WERI-Rb-1 (cell line): ENCODE measurements around the gene SPACA9.
A peak's percentile ranks its signal among the peaks of the same experiment; 100 is the strongest.

ENCODE experiments used
- DNase-seq: peaks from one replicate; pipeline ENCODE4 v3.0.0-alpha.2; 2020
- H3K27ac ChIP-seq: fragments of 250-450 bp; sonication (Bioruptor Pico); 2 replicates; pipeline ENCODE4 v1.5.1; 2020; ENCODE audit warnings: mild to moderate bottlenecking, moderate library complexity
- H3K27me3 ChIP-seq: fragments of 250-450 bp; sonication (Bioruptor Pico); 2 replicates; pipeline ENCODE4 v1.5.1; 2021; ENCODE audit warnings: mild to moderate bottlenecking, low read depth, moderate library complexity; ENCODE audit not compliant: insufficient read depth, severe bottlenecking
- H3K36me3 ChIP-seq: fragments of 250-450 bp; sonication (Bioruptor Pico); 2 replicates; pipeline ENCODE4 v1.5.1; 2020; ENCODE audit warnings: mild to moderate bottlenecking, moderate library complexity
- H3K4me3 ChIP-seq: 2 replicates; pipeline ENCODE4 v1.5.1; 2011; ENCODE audit warnings: low read depth, mild to moderate bottlenecking, control low read depth, low read length
- H3K9me3 ChIP-seq: fragments of 250-450 bp; sonication (Bioruptor Pico); 2 replicates; pipeline ENCODE4 v1.5.1; 2021; ENCODE audit warnings: mild to moderate bottlenecking, moderate library complexity; ENCODE audit not compliant: severe bottlenecking
- TF ChIP-seq, protein P1 (sequence below): IDR thresholded peaks from 2 replicates; pipeline ENCODE4 v1.5.1; 2011; ENCODE audit warnings: low read depth, mild to moderate bottlenecking, control low read depth, inconsistent platforms, low read length

Gene SPACA9

DNA sequence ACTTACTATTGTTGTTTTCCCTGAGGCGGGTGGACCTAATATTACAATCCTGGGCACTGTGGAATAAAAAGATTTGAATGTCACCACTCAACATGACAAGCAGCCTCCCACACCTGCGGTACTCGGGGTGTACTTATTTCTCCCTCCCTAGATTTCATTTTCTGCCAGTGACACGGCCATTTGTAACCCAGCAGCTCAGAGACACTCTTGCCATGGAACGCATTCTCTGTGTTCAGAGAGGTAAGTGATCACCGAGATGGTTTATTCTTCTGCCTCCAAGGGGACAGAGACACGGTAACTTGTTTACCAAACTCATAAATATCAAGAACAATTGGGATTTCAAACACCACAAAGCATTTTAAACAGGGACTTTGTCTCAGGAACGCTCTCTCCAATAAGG lies 11.8 kb upstream of the SPACA9 start:
- DNase-seq = no peak
- H3K27ac ChIP-seq = no peak overlapping the region
- TF ChIP-seq, protein P1, sequence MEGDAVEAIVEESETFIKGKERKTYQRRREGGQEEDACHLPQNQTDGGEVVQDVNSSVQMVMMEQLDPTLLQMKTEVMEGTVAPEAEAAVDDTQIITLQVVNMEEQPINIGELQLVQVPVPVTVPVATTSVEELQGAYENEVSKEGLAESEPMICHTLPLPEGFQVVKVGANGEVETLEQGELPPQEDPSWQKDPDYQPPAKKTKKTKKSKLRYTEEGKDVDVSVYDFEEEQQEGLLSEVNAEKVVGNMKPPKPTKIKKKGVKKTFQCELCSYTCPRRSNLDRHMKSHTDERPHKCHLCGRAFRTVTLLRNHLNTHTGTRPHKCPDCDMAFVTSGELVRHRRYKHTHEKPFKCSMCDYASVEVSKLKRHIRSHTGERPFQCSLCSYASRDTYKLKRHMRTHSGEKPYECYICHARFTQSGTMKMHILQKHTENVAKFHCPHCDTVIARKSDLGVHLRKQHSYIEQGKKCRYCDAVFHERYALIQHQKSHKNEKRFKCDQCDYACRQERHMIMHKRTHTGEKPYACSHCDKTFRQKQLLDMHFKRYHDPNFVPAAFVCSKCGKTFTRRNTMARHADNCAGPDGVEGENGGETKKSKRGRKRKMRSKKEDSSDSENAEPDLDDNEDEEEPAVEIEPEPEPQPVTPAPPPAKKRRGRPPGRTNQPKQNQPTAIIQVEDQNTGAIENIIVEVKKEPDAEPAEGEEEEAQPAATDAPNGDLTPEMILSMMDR = no peak
- H3K27me3 ChIP-seq = no peaks in the 10 kb centered on the region
- H3K4me3 ChIP-seq = no peak overlapping the region
- H3K9me3 ChIP-seq = no peaks in the 10 kb centered on the region
- no peaks in the 10 kb centered on the region for H3K36me3 ChIP-seq

DNA sequence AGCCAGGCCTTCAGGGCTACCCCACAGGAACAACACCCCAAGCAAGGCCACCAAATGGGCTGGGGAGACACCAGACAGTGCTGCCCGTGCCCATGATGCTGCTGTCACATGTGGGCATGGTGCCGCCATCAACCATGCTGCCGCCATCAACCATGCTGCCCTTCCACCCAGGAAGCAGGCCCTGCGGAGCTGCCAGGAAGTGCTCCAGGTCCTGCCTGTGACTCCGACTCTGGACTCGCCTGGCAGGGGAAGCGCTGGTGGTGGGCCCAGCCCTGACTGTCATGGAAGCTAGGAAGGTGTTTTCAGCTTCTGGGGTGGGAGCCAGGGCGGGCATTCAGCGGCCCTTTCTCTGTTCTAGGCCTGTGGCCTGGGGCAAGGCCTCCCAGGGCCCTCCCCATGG lies 9.4 kb upstream of the SPACA9 start:
- TF ChIP-seq, protein P1 = no peak
- Histone ChIP-seq H3K9me3 (no peaks in the 10 kb centered on the region), H3K27me3 (no peaks in the 10 kb centered on the region), H3K27ac (no peak overlapping the region), H3K36me3 (no peaks in the 10 kb centered on the region), H3K4me3 (no peak overlapping the region)
- no peak for DNase-seq

GRCh38 chr9:132873403-132873802 lies 5.3 kb upstream of the SPACA9 start:
- Histone ChIP-seq H3K27ac (no peak overlapping the region), H3K27me3 (peaks cover 9% of the 10 kb centered on the region), H3K9me3 (no peaks in the 10 kb centered on the region), H3K36me3 (peaks cover 6% of the 10 kb centered on the region), H3K4me3 (no peak overlapping the region)
- TF ChIP-seq, protein P1 = no peak
- no peak for DNase-seq

- no peaks in the 10 kb centered on the region for H3K9me3 ChIP-seq
- no peak for DNase-seq
- TF ChIP-seq, protein P1 = no peak
These were observed 3.5 kb upstream of the SPACA9 start for GRCh38 chr9:132875159-132875558.

GRCh38 chr9:132876849-132877248 lies 1.8 kb upstream of the SPACA9 start:
- no peak for DNase-seq
- Histone ChIP-seq H3K27ac (no peak overlapping the region), H3K27me3 (peaks cover 9% of the 10 kb centered on the region), H3K36me3 (peaks cover 7% of the 10 kb centered on the region), H3K4me3 (no peak overlapping the region), H3K9me3 (no peaks in the 10 kb centered on the region)
- TF ChIP-seq, protein P1 = no peak

More at GRCh38 chr9:132875159-132875558, 3.5 kb upstream of the SPACA9 start:
- peaks cover 7% of the 10 kb centered on the region for H3K36me3 ChIP-seq
- no peak overlapping the region for H3K4me3 ChIP-seq
- H3K27ac ChIP-seq = no peak overlapping the region
- peaks cover 9% of the 10 kb centered on the region for H3K27me3 ChIP-seq

GRCh38 chr9:132877458-132877823 lies 1.3 kb upstream of the SPACA9 start:
- peaks cover 7% of the 10 kb centered on the region for H3K36me3 ChIP-seq
- TF ChIP-seq, protein P1 = no peak
- H3K4me3 ChIP-seq = peak overlapping the region; percentile 98
- H3K27me3 ChIP-seq = peaks cover 9% of the 10 kb centered on the region
- DNase-seq = no peak
- no peaks in the 10 kb centered on the region for H3K9me3 ChIP-seq
- no peak overlapping the region for H3K27ac ChIP-seq
